ENCODE data around the gene HDAC10.

HDAC10 gene, protein sequence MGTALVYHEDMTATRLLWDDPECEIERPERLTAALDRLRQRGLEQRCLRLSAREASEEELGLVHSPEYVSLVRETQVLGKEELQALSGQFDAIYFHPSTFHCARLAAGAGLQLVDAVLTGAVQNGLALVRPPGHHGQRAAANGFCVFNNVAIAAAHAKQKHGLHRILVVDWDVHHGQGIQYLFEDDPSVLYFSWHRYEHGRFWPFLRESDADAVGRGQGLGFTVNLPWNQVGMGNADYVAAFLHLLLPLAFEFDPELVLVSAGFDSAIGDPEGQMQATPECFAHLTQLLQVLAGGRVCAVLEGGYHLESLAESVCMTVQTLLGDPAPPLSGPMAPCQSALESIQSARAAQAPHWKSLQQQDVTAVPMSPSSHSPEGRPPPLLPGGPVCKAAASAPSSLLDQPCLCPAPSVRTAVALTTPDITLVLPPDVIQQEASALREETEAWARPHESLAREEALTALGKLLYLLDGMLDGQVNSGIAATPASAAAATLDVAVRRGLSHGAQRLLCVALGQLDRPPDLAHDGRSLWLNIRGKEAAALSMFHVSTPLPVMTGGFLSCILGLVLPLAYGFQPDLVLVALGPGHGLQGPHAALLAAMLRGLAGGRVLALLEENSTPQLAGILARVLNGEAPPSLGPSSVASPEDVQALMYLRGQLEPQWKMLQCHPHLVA

DNA sequence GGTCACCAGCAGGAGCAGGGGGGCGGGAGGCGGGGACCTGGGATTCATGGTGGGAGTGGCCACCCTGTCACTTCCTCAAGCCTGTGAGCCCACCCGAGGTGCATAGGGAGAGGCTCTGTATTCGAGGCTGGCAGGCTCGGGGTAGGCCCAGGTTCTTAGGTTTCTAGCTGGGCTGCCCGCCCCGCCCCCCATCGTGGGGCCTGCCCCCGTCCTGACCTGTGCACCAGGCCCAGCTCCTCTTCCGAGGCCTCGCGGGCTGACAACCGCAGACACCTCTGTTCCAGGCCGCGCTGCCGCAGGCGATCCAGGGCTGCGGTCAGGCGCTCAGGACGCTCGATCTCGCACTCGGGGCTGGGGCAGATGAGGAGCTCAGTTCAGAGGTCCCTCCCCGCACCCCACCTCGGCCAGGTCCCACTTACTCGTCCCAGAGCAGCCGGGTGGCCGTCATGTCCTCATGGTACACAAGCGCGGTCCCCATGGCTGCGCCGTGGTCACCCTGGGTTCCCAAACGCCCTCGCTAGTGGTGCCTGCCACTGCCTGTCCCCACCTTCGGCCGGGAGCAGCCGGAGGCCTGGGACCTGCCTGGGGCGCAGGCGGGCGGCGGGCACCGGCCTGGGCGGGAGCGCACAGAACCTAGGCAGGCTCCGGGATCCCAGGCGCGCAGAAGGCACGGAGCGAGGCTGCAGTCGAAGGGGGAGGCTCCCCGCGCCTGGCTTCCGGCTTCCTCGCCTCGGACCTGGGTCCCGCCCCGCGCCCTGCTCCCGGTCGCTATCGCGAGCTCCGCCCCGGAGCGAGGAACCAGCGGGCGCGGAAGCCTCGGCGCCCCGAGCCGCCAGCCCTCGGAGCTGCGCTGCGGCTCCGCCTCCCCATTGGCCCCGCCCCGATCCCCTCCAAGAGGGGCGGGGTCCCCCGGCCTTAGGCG is at the start of gene HDAC10:
TSS of gene HDAC10 (minus strand) at position 711 of the 922 bp plus-strand sequence. CDS start at position 478, 233 bp downstream.
- DNase-seq: peak; percentile 73

- no peak for DNase-seq
These were observed 49.7 kb upstream of the HDAC10 start for GRCh38 chr22:50300620-50301257.

DNA sequence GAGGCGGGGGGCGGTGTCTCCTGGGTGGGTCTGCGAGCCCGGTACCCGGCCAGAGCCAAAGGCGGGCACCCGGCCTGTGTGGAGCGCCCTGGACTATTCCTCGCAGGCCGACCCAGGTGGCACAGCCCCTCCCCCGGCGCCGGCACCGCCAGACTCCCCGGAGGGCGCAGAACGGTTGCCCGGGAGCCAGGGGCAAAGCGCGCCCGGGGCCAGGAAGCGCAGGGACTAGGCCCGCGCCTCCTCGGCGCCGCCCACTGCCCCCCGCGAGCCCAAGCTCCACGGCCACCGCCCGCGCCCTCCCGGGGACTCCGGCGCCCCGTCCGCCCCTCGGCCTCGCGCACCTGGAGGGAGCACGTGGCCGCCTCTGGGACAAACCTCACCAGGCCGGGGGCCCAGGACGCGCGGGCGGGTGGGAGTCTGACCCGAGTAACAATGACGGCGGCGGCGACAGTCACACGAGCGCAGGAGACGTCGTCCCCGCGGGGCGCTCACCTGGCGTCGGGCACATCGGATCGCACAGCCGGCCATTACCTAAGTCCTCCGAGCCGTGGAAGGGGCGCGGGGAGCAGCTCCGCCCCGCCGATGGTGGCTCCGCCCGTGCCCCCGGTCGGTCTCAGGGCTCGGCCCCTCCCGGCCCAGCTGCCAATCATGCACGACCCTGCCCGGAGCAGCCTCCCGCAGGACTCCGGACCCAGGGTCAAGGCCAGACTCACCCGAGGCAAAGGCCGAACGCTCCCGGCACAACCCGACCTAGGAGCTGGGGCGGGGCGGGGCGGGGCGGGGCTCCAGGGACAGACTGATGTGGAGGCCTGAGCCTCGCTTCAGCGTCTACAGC is 48.9 kb upstream of the HDAC10 start:
- DNase-seq: no peak

DNA sequence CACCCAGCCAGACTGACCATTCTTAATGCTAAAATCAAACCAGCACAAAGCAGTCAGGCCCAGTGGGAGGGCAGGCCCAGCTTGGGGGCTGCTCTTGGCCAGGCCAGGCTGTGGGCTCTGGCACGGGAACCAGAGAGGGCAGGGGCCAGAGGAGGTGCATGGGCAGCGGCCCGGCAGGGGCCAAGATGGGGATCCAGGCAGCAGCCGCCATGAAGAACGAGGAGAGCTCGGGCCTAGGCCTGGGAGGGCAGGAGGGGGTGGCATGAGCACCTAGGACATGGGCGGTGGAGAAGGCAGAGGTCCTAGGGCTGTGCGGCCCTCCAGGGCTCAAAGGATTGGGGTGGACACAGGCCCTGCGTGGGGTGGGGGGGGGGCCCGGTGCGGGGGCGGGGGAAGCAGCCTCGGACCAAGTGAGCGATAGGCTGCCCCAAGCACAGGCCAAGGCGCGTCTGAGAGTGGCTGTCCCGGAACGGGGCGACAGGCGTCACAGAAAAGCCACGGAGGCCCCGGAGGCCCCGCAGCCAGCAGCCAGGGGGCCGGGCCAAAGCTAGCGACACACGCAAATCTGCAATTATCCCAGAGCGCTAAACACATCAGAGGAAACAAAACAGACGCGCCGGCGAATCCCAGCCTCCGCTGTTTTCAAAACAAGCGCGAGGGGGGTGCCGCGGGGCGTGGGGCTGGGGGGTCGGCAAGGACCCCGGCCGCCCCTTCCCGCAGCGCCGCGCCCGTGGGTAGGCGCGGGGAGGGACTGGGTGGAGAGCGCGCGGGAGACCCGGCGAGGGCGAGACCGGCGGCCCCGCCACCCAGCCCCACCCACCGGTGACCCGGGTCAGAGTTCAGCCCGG is 48.1 kb upstream of the HDAC10 start:
- DNase-seq: no peak

DNA sequence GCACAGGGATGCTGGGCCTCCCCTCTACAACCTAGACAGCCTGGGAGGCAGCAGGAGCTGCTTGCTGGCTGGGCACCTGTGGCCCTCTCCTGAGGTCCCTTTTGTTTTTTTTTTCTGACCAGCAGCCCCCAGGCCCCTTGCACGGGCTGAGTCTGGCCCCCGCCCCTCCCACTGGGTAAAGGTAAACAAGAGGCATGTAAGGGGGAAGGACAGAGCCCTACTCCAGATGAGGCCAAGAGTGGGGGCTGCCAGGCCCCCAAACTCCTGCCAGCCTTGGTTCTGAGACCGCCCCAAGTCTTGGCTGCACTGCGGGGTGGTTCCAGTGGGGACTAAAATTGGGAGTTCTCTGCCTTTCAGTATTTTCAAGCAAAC is 47.2 kb upstream of the HDAC10 start:
- DNase-seq: no peak

DNA sequence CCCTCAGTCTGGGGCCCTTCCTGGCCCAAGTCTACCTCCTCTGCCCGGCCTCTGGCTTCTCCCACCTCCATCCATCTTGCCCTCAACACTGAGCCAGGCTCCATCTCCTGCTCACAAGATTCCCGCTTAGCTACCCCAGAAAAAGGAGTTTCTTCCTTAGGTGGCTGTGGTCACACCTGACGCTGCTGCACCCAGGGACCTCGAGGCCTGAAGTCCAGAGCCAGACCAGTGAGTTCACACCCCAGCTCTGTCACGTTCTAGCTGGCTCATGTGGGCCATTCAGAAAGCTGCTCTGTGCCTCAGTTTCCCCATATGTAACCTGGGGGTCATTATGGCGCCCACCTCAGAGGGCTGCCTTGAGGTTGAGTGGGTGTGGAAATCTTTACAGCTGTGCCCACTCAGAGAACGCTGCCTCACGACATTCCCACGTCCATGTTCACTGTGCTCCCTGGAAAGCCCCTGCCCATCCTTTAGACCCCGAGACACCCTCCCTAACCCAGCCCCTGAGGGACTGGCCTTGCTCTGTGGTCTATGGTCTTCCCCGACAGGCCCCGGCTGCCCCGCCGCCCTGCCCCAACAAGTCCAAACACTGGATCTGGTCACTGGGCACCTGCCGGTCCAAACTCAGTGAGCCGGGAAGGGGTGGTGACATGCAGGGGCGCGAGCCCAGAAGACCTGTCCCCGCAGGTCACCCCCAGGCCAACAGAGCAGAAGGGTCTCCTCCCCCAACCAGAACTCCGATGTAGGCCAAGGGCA is 46.6 kb upstream of the HDAC10 start:
- no peak for DNase-seq

- no peak for DNase-seq
These were observed 45.8 kb upstream of the HDAC10 start for GRCh38 chr22:50296658-50297490.

- DNase-seq: no peak
These were observed 43.2 kb upstream of the HDAC10 start for GRCh38 chr22:50294319-50294656.

- no peak for DNase-seq
These were observed 42.6 kb upstream of the HDAC10 start for GRCh38 chr22:50293441-50294318.

DNA sequence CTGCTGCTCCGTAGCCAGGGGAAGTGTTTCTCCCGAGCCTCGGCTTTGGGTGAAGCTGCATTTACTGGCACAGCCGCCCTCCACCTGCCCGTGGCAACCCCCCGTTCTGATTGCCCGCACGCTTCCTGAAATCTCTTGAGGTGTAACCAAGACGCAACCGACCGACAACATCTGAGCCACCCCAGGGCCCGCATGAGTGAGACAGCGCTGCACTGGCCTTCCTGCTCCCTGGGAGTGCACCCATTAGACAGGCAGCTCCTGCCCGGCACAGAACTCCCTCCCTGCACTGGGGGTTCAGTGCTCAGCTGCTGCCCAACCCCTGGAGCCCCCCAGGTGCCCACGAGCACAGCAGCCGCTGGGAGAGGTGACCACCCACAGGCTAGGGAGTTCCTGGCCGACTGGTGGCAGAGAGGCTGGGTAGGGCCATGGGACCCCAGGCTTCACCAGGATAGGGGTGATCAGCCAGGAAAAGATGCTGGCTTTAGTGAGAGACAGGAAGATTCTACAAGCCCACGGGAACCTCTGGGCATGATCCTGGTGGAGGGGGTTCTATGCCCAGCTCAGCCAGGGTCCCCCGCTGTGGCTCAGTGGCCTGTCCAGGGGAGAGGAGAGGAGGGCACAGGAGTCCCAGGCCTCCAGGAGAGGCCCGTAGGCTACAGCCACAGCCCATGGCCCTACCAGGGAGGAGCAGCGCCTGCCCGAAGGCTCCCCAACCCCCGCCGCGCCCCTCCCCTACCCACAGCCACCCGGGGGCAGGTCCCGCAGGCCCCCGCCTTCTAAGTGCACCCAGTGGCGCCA is 41.8 kb upstream of the HDAC10 start:
- no peak for DNase-seq

- no peak for DNase-seq
These were observed 39.0 kb upstream of the HDAC10 start for GRCh38 chr22:50289942-50290630.

DNA sequence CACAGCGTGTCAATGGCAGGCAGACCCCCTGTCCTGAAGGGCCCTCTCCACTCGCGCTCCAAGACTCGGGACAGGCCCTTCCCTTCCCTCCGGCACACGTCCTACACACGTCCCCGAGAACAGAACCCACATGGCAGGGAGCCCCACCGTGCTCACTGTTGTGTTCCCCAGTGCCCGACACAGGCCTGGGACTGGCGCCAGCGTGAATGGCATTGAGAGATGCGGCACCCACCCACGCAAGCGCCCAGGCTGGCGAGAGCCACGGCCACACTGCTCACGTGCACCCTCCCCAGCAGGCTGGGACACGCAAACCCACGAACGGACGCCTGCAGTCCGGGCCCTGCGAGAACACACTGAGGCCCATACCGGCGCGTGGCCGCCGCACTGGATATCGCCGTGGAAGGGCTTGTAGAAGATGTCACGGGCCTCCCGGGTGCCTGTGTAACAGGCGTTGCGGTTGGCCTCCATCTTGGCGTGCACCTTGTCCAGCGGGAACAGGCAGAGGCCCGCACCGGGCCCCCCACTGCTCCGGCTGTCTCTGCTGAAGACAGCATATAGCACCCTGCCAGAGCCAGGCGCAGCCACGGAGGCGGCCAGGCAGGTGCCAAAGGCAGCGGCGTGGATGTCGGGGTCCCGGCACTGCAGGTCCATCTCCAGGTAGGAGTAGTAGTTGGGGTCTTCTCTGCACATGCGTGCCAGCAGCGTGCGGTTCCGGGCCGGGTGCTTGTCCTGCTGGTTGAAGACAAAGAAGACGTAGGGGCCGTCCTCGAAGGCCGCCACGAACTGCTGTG is 38.3 kb upstream of the HDAC10 start:
- no peak for DNase-seq

GRCh38 chr22:50287731-50288130 is 36.7 kb upstream of the HDAC10 start:
- no peak for DNase-seq

GRCh38 chr22:50286701-50287318 is 35.7 kb upstream of the HDAC10 start:
- no peak for DNase-seq

DNA sequence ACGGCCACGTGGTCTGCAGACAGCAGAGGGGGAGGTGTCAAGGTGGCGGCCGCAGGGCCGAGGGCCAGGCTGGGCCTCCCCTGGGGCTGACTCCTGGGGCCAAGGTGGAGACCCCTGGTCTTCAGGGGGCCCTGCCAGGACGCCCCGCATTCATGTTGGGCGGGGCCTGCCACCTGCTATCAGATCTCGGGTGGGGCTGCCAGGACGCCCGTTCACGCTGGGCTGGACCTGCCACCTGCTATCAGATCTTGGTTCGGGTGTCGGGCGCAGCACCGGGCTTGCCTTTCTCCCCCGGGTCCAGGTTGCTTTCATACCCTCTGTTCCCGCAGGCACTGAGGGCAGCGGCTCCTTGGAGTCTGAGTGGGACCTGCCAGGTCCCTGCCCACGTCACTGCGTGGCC is 35.2 kb upstream of the HDAC10 start:
- DNase-seq: no peak

All from NCI-H146 (cell line).